Endothelial cell of umbilical vein (primary cell): ENCODE data around the gene PTGFRN.

Experiments used
- CTCF ChIP-seq, 2 donors: IDR thresholded peaks; 1 replicate in 1 of 2; 2 replicates in 1 of 2; pipeline ENCODE4 v1.5.1; 2011; ENCODE audit warnings: low read length in 2 of 2, mild to moderate bottlenecking in 2 of 2, moderate library complexity in 2 of 2, control low read depth in 1 of 2, inconsistent platforms in 1 of 2, low read depth in 1 of 2; ENCODE audit not compliant: insufficient read depth in 1 of 2; ENCODE audit errors: extremely low read depth in 1 of 2
- EZH2 ChIP-seq: IDR thresholded peaks from 2 replicates; pipeline ENCODE4 v1.6.1; 2012; ENCODE audit warnings: borderline replicate concordance, low read depth, mild to moderate bottlenecking, moderate library complexity, low read length, inconsistent platforms; ENCODE audit not compliant: severe bottlenecking
- FOS ChIP-seq: IDR thresholded peaks from 2 replicates; pipeline ENCODE4 v1.6.1; 2011; ENCODE audit warnings: mild to moderate bottlenecking, low read length, moderate library complexity, borderline replicate concordance; ENCODE audit not compliant: insufficient read depth
- GATA2 ChIP-seq: IDR thresholded peaks from 2 replicates; pipeline ENCODE4 v1.7.0; 2011; ENCODE audit warnings: low read depth, mild to moderate bottlenecking, moderate library complexity, mixed read lengths, low read length; ENCODE audit not compliant: insufficient read length, insufficient read depth
- MAX ChIP-seq: IDR thresholded peaks from 2 replicates; pipeline ENCODE4 v1.6.1; 2011; ENCODE audit not compliant: insufficient read depth, insufficient read length
- POLR2A ChIP-seq: IDR thresholded peaks from 2 replicates; pipeline ENCODE4 v1.6.1; 2012; ENCODE audit warnings: low read depth, mild to moderate bottlenecking, control low read depth, low read length
- POLR2AphosphoS5 ChIP-seq: IDR thresholded peaks from 2 replicates; pipeline ENCODE4 v1.6.1; 2012; ENCODE audit warnings: low read depth, mild to moderate bottlenecking, control low read depth, low read length, moderate library complexity; ENCODE audit not compliant: insufficient read depth

- TF ChIP-seq CTCF (IDR thresholded peaks at IDR 0.05; ENCODE audit: extremely low read depth in 1 of 2, insufficient read depth in 1 of 2, low read depth in 1 of 2, low read length in 2 of 2) (no peak), EZH2 (no peak), POLR2A (no peak), MAX (no peak), POLR2AphosphoS5 (no peak), GATA2 (no peak), FOS (no peak)
Observed at GRCh38 chr1:116949213-116949985, 39.7 kb downstream of the PTGFRN start.
